Brain microvascular endothelial cell (primary cell): Measurements from ENCODE around the gene ANKS4B.
A peak's percentile ranks its signal among the peaks of the same experiment; 100 is the strongest.
"Not testable (repeated sequence)": the region's sequence is repeated elsewhere in the genome, so short reads cannot be mapped to it uniquely, and the experiment has no call there.

Experiments used
- DNase-seq: peaks from one replicate; pipeline ENCODE4 v3.0.0-alpha.2; 2020
- H3K27ac ChIP-seq: fragments of 250-450 bp; sonication (Bioruptor Pico); 2 replicates; pipeline ENCODE4 v1.5.1; 2020; ENCODE audit warnings: mild to moderate bottlenecking, moderate library complexity
- H3K27me3 ChIP-seq: fragments of 250-450 bp; sonication (Bioruptor Pico); replicated peaks from 2 replicates; pipeline ENCODE4 v1.5.1; 2020; ENCODE audit warnings: mild to moderate bottlenecking
- H3K36me3 ChIP-seq: fragments of 250-450 bp; sonication (Bioruptor Pico); replicated peaks from 2 replicates; pipeline ENCODE4 v1.5.1; 2020; ENCODE audit warnings: mild to moderate bottlenecking
- H3K4me3 ChIP-seq: 2 replicates; pipeline ENCODE4 v1.5.1; 2011; ENCODE audit warnings: low read depth, mild to moderate bottlenecking, control low read depth, low read length, moderate library complexity
- in situ Hi-C: cut with HindIII; loops from 2 replicates; pipeline ENCODE4 v1.10.0; 2017; ENCODE audit warnings: low sequenced_read_pairs, low pct_ligation_motif_present
- TF ChIP-seq, protein P1 (sequence below): IDR thresholded peaks from 2 replicates; pipeline ENCODE4 v1.5.1; 2011; ENCODE audit warnings: low read depth, mild to moderate bottlenecking, moderate library complexity, low read length, control low read depth, inconsistent platforms; ENCODE audit errors: missing control alignments

ANKS4B gene

DNA sequence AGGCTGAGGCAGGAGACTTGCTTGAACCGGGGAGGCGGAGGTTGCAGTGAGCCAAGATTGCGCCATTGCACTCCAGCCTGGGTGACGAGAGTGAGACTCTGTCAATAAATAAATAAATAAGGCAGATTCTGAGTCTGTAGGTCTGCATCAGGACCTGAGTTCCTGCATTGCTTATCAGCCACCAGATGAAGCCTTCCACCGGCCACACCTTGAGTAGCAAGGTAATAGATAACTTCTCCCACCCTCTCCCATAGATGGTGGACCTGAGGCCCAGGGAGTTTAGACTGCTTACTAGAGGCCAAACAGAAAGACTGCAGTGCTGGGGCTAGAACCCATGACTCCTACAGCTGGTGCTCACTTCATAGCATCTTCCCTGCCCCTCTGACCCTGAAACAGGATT is 44.2 kb upstream of the ANKS4B start:
- H3K4me3 ChIP-seq, result no peak overlapping the region
- no peak for DNase-seq
- no peaks in the 10 kb centered on the region for H3K27me3 ChIP-seq
- in situ Hi-C loops, result loop anchor here (25.0 kb wide), 1 partner anchor 98 kb away; the partner anchor contains the start of gene CRYM
- no peaks in the 10 kb centered on the region for H3K36me3 ChIP-seq
- no peak overlapping the region for H3K27ac ChIP-seq
- TF ChIP-seq, protein P1, sequence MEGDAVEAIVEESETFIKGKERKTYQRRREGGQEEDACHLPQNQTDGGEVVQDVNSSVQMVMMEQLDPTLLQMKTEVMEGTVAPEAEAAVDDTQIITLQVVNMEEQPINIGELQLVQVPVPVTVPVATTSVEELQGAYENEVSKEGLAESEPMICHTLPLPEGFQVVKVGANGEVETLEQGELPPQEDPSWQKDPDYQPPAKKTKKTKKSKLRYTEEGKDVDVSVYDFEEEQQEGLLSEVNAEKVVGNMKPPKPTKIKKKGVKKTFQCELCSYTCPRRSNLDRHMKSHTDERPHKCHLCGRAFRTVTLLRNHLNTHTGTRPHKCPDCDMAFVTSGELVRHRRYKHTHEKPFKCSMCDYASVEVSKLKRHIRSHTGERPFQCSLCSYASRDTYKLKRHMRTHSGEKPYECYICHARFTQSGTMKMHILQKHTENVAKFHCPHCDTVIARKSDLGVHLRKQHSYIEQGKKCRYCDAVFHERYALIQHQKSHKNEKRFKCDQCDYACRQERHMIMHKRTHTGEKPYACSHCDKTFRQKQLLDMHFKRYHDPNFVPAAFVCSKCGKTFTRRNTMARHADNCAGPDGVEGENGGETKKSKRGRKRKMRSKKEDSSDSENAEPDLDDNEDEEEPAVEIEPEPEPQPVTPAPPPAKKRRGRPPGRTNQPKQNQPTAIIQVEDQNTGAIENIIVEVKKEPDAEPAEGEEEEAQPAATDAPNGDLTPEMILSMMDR, result no peak

DNA sequence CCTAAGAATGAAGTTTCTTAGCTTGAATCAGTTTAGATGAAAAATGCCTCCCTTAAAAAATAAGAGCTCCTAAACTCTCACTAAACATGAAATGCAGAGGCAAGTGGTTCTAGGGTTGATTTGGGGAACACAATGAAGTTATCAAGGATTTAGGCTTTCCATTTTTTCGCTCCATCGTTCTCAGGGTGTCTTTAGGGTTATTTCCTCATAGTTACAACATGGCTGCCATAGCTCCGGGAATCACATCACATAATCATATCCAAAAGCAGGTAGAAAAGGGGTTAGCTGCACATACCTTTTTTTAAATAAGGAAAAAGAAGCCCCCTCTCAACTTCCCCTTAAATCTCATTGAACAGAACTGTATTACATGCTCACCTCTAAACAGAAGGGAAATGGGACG is 43.5 kb upstream of the ANKS4B start:
- Histone ChIP-seq H3K27ac (no peak overlapping the region), H3K36me3 (no peaks in the 10 kb centered on the region), H3K4me3 (no peak overlapping the region), H3K27me3 (no peaks in the 10 kb centered on the region)
- no peak for DNase-seq
- TF ChIP-seq, protein P1, result no peak
- in situ Hi-C loops, result loop anchor here (25.0 kb wide), 1 partner anchor 97 kb away; the partner anchor contains the start of gene CRYM

DNA sequence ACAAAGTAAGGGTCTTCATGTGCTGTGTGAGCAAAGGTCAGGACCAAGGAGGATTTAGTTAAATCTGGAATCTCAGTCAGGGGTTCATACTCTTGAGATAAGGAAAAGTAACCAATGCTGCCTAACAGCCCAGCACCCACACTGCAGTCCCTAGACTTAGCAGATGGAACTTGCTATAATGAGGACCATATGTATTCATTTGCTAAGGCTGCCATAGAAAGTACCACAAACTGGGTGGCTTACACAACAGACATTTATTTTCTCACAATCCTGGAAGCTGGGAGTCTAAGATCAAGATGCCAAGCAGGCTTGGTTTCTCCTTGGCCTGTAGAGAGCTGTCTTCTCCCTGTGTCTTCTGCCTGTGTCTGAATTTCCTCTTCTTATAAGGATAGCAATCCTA is 42.9 kb upstream of the ANKS4B start:
- no peak for DNase-seq
- H3K36me3 ChIP-seq, result no peaks in the 10 kb centered on the region
- no peaks in the 10 kb centered on the region for H3K27me3 ChIP-seq
- TF ChIP-seq, protein P1, result no peak
- no peak overlapping the region for H3K4me3 ChIP-seq
- in situ Hi-C loops, result loop anchor here (25.0 kb wide), 1 partner anchor 97 kb away; the partner anchor contains the start of gene CRYM
- no peak overlapping the region for H3K27ac ChIP-seq

GRCh38 chr16:21192991-21193390 is 40.5 kb upstream of the ANKS4B start:
- TF ChIP-seq, protein P1, result no peak

DNA sequence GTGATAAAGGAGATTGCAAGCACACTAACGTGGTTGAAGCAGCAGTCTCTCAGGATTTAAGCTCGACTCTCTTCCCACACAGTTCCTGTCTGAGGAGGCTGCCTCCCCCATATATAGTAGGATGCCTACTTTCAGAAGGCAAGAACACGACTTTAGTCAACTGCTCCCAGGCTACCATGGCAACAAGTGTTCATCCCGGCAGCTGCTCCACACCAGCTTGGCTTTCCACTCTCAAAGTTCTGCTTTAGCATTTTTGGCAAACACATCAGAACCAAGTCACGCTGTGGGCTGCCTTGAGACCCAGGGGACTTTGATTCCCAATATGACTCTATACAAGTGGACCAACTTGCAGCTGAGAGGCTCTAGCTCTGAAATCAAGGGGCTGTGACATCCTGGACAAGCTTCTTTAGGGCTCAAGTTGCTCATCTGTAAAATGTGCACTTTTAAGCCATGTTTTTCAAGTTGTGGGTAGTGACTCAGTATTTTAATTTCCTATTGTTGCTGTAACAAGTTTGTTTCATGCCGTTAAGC is 38.7 kb upstream of the ANKS4B start:
- H3K36me3 ChIP-seq, result no peaks in the 10 kb centered on the region
- peak; percentile 24 for DNase-seq
- H3K27ac ChIP-seq, result no peak overlapping the region
- peaks cover 3% of the 10 kb centered on the region for H3K27me3 ChIP-seq
- no peak overlapping the region for H3K4me3 ChIP-seq
- TF ChIP-seq, protein P1, result no peak
- in situ Hi-C loops, result loop anchor here (25.0 kb wide), 1 partner anchor 92 kb away; the partner anchor contains the start of gene CRYM

More at GRCh38 chr16:21192991-21193390, 40.5 kb upstream of the ANKS4B start:
- Histone ChIP-seq H3K27me3 (peaks cover 3% of the 10 kb centered on the region), H3K36me3 (no peaks in the 10 kb centered on the region), H3K4me3 (no peak overlapping the region), H3K27ac (no peak overlapping the region)
- in situ Hi-C loops, result loop anchor here (25.0 kb wide), 1 partner anchor 94 kb away; the partner anchor contains the start of gene CRYM
- no peak for DNase-seq

- H3K27me3 ChIP-seq, DNase-seq, H3K27ac ChIP-seq, H3K4me3 ChIP-seq, H3K36me3 ChIP-seq: not testable (repeated sequence)
- in situ Hi-C loops, result loop anchor here (25.0 kb wide), 1 partner anchor 92 kb away; the partner anchor contains the start of gene CRYM
Observed at GRCh38 chr16:21195330-21195729, 38.2 kb upstream of the ANKS4B start.
